Activated B cell treated with CpG ODN at 0.5 μM for 24 hours (primary cell): ENCODE measurements around the gene ZSCAN4. TPM values are rescaled to one million over a fixed set of nuclear protein-coding genes. Genes with fewer than 3 reads are reported as not detected.

Experiments used
- ATAC-seq: fragments of 200-7000 bp; cut with Tn5 transposase; one replicate; pipeline ENCODE4 v1.10.0; 2021; ENCODE audit warnings: low read depth, mild to moderate bottlenecking, moderate library complexity
- CTCF ChIA-PET: fragments of 350-600 bp; sonication (Branson Sonifier 250); formaldehyde crosslinking; loops from one replicate; lab custom pipeline; 2021; ENCODE audit warnings: antibody characterized with exemption; lab: Charles Lee
- POLR2A ChIA-PET: fragments of 350-600 bp; sonication (Branson Sonifier 250); formaldehyde crosslinking; loops from one replicate; lab custom pipeline; 2021; ENCODE audit warnings: antibody characterized with exemption; lab: Charles Lee
- DNase-seq: peaks from one replicate; pipeline ENCODE4 v3.0.0; 2022
- H3K27ac Mint-ChIP-seq: one replicate; pipeline ENCODE4 v1.8.0; 2020; ENCODE audit warnings: mixed read lengths
- H3K27me3 Mint-ChIP-seq: one replicate; pipeline ENCODE4 v1.8.0; 2021; ENCODE audit warnings: mixed read lengths
- H3K36me3 Mint-ChIP-seq: one replicate; pipeline ENCODE4 v1.8.0; 2021; ENCODE audit warnings: low read depth, mixed read lengths
- H3K4me1 Mint-ChIP-seq: one replicate; pipeline ENCODE4 v1.8.0; 2021; ENCODE audit warnings: mixed read lengths
- H3K4me3 Mint-ChIP-seq: one replicate; pipeline ENCODE4 v1.8.0; 2020; ENCODE audit warnings: mild to moderate bottlenecking, mixed read lengths
- H3K9me3 Mint-ChIP-seq: one replicate; pipeline ENCODE4 v1.8.0; 2020; ENCODE audit warnings: mixed read lengths
- intact Hi-C: fragments of 100-400 bp; cut with micrococcal nuclease; formaldehyde crosslinking; loops from one replicate; pipeline ENCODE4 v1.15.1; 2024
- total RNA-seq: library from RNA; stranded (reverse); gene quantifications from 2 replicates; pipeline ENCODE4 v1.2.3, GENCODE V29; 2022
- TF ChIP-seq, protein P1 (sequence below): fragments of 200-600 bp; IDR thresholded peaks from one replicate; pipeline ENCODE4 v1.8.0; 2022; ENCODE audit warnings: antibody characterized with exemption, mild to moderate bottlenecking

The ZSCAN4 gene
- total RNA-seq, 1 donor from 2014 or later: not detected

DNA sequence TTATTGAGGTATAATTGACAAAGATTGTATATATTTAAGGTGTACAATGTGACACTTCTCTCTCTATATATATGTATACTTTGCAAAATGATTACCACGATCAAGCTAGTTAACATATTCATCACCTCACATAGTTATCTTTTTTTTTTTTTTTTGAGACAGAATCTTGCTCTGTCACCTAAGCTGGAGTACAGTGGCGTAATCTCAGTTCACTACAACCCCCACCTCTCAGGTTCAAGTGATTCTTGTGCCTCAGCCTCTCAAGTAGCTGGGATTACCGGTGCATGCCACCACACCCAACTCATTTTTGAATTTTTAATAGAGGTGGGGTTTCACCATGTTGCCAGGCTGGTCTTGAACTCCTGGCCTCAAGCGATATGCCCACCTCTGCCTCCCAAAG, 3.7 kb downstream of the ZSCAN4 start:
- DNase-seq (no peak), ATAC-seq (no peak)
- no peaks in the 10 kb centered on the region for H3K4me1 Mint-ChIP-seq
- intact Hi-C loops: no loop called here
- CTCF ChIA-PET: no interaction called here
- H3K9me3 Mint-ChIP-seq: peaks cover 2% of the 10 kb centered on the region
- H3K36me3 Mint-ChIP-seq: no peaks in the 10 kb centered on the region
- TF ChIP-seq, protein P1, sequence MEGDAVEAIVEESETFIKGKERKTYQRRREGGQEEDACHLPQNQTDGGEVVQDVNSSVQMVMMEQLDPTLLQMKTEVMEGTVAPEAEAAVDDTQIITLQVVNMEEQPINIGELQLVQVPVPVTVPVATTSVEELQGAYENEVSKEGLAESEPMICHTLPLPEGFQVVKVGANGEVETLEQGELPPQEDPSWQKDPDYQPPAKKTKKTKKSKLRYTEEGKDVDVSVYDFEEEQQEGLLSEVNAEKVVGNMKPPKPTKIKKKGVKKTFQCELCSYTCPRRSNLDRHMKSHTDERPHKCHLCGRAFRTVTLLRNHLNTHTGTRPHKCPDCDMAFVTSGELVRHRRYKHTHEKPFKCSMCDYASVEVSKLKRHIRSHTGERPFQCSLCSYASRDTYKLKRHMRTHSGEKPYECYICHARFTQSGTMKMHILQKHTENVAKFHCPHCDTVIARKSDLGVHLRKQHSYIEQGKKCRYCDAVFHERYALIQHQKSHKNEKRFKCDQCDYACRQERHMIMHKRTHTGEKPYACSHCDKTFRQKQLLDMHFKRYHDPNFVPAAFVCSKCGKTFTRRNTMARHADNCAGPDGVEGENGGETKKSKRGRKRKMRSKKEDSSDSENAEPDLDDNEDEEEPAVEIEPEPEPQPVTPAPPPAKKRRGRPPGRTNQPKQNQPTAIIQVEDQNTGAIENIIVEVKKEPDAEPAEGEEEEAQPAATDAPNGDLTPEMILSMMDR: no peak
- H3K27ac Mint-ChIP-seq: no peak overlapping the region
- POLR2A ChIA-PET: interaction anchor here (0.7 kb wide), 1 partner anchor 145 kb away, joined by 5 read pairs; the partner anchor contains the start of gene ZNF549
- H3K27me3 Mint-ChIP-seq: peaks cover 28% of the 10 kb centered on the region
- H3K4me3 Mint-ChIP-seq: no peak overlapping the region

DNA sequence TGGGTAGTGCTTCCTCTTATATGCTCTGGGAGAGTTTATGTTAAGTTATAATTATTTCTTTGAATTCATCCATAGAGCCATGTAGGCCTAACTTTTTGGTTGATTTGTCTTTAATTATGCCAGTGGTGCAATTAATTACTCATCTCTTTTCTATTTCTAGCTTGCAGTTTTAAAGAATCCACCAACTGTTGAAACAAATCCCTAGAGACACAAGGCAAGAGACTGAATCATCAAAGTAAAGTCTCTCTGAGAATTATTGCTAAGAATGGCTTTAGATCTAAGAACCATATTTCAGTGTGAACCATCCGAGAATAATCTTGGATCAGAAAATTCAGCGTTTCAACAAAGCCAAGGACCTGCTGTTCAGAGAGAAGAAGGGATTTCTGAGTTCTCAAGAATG, 7.1 kb downstream of the ZSCAN4 start:
- no peaks in the 10 kb centered on the region for H3K4me1 Mint-ChIP-seq
- ChIA-PET CTCF (no interaction called here), POLR2A (no interaction called here)
- DNase-seq (no peak), ATAC-seq (no peak)
- TF ChIP-seq, protein P1: no peak
- peaks cover 29% of the 10 kb centered on the region for H3K27me3 Mint-ChIP-seq
- no peak overlapping the region for H3K4me3 Mint-ChIP-seq
- intact Hi-C loops: no loop called here
- H3K9me3 Mint-ChIP-seq: peaks cover 2% of the 10 kb centered on the region
- H3K36me3 Mint-ChIP-seq: no peaks in the 10 kb centered on the region
- H3K27ac Mint-ChIP-seq: no peak overlapping the region

DNA sequence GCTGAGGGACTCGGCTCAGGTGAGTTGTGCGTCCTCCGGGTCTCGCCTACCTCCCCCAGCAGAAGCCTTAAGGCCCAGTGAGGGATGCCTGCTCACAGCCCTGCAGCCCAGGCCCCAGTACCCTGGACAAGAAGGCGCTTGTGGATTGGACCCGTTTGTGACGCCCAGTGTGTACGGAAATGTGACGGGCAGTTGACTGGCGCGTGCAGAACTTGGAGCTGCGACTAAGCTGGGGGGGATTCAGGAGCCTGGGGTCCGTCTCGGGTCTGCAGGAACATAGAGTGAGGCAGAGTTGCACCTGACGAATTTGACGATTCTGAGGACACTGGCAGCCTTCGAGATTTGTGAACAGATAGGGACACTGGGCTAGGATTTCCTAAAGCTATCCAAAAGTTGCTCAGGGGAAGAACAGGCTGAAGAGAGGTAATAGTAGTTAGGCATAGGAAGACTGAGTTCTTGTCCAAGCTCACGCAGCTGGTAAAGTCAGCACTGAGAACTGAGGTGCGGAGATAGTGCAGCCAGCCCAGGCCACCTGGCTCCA, 13.6 kb downstream of the ZSCAN4 start:
- ATAC-seq: no peak

DNA sequence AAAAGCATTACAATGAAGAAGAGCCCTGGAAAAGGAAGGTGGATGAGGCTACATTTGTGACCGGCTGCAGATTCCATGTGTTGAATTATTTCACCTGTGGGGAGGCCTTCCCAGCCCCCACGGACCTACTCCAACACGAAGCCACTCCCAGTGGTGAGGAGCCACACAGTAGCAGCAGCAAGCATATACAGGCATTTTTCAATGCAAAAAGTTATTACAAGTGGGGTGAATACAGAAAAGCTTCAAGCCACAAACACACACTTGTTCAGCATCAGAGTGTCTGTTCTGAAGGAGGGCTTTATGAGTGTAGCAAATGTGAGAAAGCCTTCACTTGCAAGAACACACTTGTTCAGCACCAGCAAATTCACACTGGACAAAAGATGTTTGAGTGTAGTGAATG, 18.0 kb downstream of the ZSCAN4 start:
- intact Hi-C loops: no loop called here
- Mint-ChIP-seq H3K4me1 (peaks cover 34% of the 10 kb centered on the region), H3K4me3 (no peak overlapping the region), H3K36me3 (peaks cover 87% of the 10 kb centered on the region), H3K27me3 (no peaks in the 10 kb centered on the region), H3K27ac (no peak overlapping the region), H3K9me3 (peaks cover 50% of the 10 kb centered on the region)
- TF ChIP-seq, protein P1: no peak
- DNase-seq (no peak), ATAC-seq (no peak)
- ChIA-PET POLR2A (no interaction called here), CTCF (interaction anchor here (0.6 kb wide), 1 partner anchor 24 kb away, joined by 3 read pairs; no protein-coding TSS in a partner anchor)

More for the DNA sequence above, 13.6 kb downstream of the ZSCAN4 start:
- H3K36me3 Mint-ChIP-seq: peaks cover 60% of the 10 kb centered on the region
- H3K27me3 Mint-ChIP-seq: peaks cover 8% of the 10 kb centered on the region
- H3K4me1 Mint-ChIP-seq: peaks cover 39% of the 10 kb centered on the region
- H3K4me3 Mint-ChIP-seq: peak overlapping the region; percentile 98
- intact Hi-C loops: loop anchor here (5.0 kb wide), 1 partner anchor 320 kb away; the partner anchor contains the start of gene ZNF606
- H3K27ac Mint-ChIP-seq: peak overlapping the region; percentile 90
- no peak for DNase-seq
- TF ChIP-seq, protein P1: no peak
- POLR2A ChIA-PET: interaction anchor here (0.6 to 1.8 kb wide), 19 partner anchors 8 to 862 kb away, joined by 3 to 25 read pairs (median 4); partner anchors contain the start of genes TRIM28, ZNF134, ZNF154 and ZNF211
- peaks cover 33% of the 10 kb centered on the region for H3K9me3 Mint-ChIP-seq
- CTCF ChIA-PET: interaction anchor here (0.9 kb wide), 1 partner anchor 100 kb away, joined by 3 read pairs; no protein-coding TSS in a partner anchor

DNA sequence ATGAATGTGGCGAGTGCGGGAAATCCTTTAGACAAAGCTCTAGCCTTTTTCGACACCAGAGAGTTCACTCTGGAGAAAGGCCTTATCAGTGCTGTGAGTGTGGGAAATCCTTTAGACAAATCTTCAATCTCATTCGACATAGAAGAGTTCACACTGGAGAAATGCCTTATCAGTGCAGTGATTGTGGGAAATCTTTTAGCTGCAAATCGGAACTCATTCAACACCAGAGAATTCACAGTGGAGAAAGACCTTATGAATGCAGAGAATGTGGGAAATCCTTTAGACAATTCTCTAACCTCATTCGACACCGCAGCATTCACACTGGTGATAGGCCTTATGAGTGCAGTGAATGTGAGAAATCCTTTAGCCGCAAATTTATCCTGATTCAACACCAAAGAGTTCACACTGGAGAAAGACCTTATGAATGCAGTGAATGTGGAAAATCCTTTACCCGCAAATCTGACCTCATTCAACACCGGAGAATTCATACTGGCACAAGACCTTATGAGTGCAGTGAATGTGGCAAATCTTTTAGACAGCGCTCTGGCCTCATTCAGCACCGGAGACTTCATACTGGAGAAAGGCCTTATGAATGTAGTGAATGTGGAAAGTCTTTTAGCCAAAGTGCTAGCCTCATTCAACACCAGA, 18.8 kb downstream of the ZSCAN4 start:
- Mint-ChIP-seq H3K4me3 (no peak overlapping the region), H3K9me3 (peaks cover 50% of the 10 kb centered on the region), H3K27me3 (no peaks in the 10 kb centered on the region), H3K27ac (no peak overlapping the region), H3K4me1 (peaks cover 26% of the 10 kb centered on the region), H3K36me3 (peaks cover 80% of the 10 kb centered on the region)
- ATAC-seq (no peak), DNase-seq (no peak)
- intact Hi-C loops: no loop called here
- CTCF ChIA-PET: interaction anchor here (0.6 kb wide), 1 partner anchor 24 kb away, joined by 3 read pairs; no protein-coding TSS in a partner anchor
- TF ChIP-seq, protein P1: no peak
- POLR2A ChIA-PET: no interaction called here
